ENCODE measurements around the gene SLC6A16. TPM values are rescaled to one million over a fixed set of nuclear protein-coding genes. Genes with fewer than 3 reads are reported as not detected.
"Not testable (repeated sequence)": the region's sequence is repeated elsewhere in the genome, so short reads cannot be mapped to it uniquely, and the experiment has no call there.

Gene SLC6A16
- total RNA-seq, 1 experiment from 2014 or later: 5.0 TPM

GRCh38 chr19:49271080-49271753 is 53.8 kb downstream of the SLC6A16 start:
- no peak overlapping the region for H3K9ac ChIP-seq (ENCODE audit: low read length)
- H3K4me3 ChIP-seq (replicated peaks in 1 of 2; ENCODE audit: low read depth in 1 of 2, low read length in 2 of 2): no peak overlapping the region
- H3K79me2 ChIP-seq (ENCODE audit: insufficient read depth, low read length): no peaks in the 10 kb centered on the region
- no peak for TF ChIP-seq EGR1 (IDR thresholded peaks at IDR 0.05; ENCODE audit: low read depth)
- TF ChIP-seq RAD21 (IDR thresholded peaks at IDR 0.05; ENCODE audit: low read depth): no peak
- no peak for TF ChIP-seq SIN3A (IDR thresholded peaks at IDR 0.05; ENCODE audit: low read depth)
- TF ChIP-seq YY1 (IDR thresholded peaks at IDR 0.05; ENCODE audit: extremely low read depth, insufficient replicate concordance, low read depth, low read length): no peak
- TF ChIP-seq MAX (IDR thresholded peaks at IDR 0.05): no peak
- TF ChIP-seq SRF (IDR thresholded peaks at IDR 0.05; ENCODE audit: low read depth): no peak
- ATAC-seq: peak; percentile 54; the same call in 1 of the 2 replicates
- peak overlapping the region; percentile 2; the same call in 1 of the 2 replicates for H3K4me2 ChIP-seq (ENCODE audit: low read length)
- peak overlapping the region; percentile 83; the same call in 1 of the 2 replicates for H3K27ac ChIP-seq (ENCODE audit: low read depth, low read length)
- H2AFZ ChIP-seq (ENCODE audit: low read depth, low read length, poor library complexity, severe bottlenecking): no peak overlapping the region
- ChIA-PET CTCF (interaction anchor here (1.2 kb wide), 1 partner anchor 30 kb away, joined by 4 read pairs; no protein-coding TSS in a partner anchor), RAD21 (ENCODE audit: low non-redundant PET in 1 of 2, low total read pairs in 2 of 2, uncharacterized antibody in 2 of 2, unreplicated experiment in 2 of 2) (no interaction called here), POLR2A (no interaction called here)
- DNase-seq (ENCODE audit: low read depth, low spot score): no peak
- no peaks in the 10 kb centered on the region for H3K27me3 ChIP-seq (ENCODE audit: insufficient read depth, low read length)
- BruUV-seq (replicated peaks): no TSS peak
- no peaks in the 10 kb centered on the region for H3K9me2 ChIP-seq (ENCODE audit: insufficient read depth)
- H4K20me1 ChIP-seq (ENCODE audit: insufficient read depth): no peaks in the 10 kb centered on the region
- H3K9me3 ChIP-seq (ENCODE audit: control insufficient read depth in 1 of 2, insufficient read depth in 1 of 2, low read depth in 1 of 2, low read length in 2 of 2): peaks cover 4 to 16% of the 10 kb centered on the region in 2 experiments; a peak in 1 of 4 replicates
- peaks cover 18 to 21% of the 10 kb centered on the region in 2 experiments for H3K4me1 ChIP-seq (ENCODE audit: control insufficient read depth in 1 of 2, insufficient read depth in 2 of 2, low read length in 2 of 2)
- intact Hi-C loops (cut with micrococcal nuclease): loop anchor here (5.0 kb wide), 1 partner anchor 56 kb away; the partner anchor contains the start of gene SLC6A16
- H3K36me3 ChIP-seq (ENCODE audit: control insufficient read depth in 1 of 2, insufficient read depth in 2 of 2, low read length in 2 of 2): no peaks in the 10 kb centered on the region

- BruUV-seq (replicated peaks); POLR2A ChIA-PET; H3K4me1 ChIP-seq (ENCODE audit: control insufficient read depth in 1 of 2, insufficient read depth in 2 of 2, low read length in 2 of 2); H3K9me2 ChIP-seq (ENCODE audit: insufficient read depth); H3K4me3 ChIP-seq (replicated peaks in 1 of 2; ENCODE audit: low read depth in 1 of 2, low read length in 2 of 2); H3K4me2 ChIP-seq (ENCODE audit: low read length); H3K27me3 ChIP-seq (ENCODE audit: insufficient read depth, low read length); H3K9ac ChIP-seq (ENCODE audit: low read length); H3K79me2 ChIP-seq (ENCODE audit: insufficient read depth, low read length); H2AFZ ChIP-seq (ENCODE audit: low read depth, low read length, poor library complexity, severe bottlenecking); H3K27ac ChIP-seq (ENCODE audit: low read depth, low read length); H4K20me1 ChIP-seq (ENCODE audit: insufficient read depth); intact Hi-C loops (cut with micrococcal nuclease); H3K36me3 ChIP-seq (ENCODE audit: control insufficient read depth in 1 of 2, insufficient read depth in 2 of 2, low read length in 2 of 2); RAD21 ChIA-PET (ENCODE audit: low non-redundant PET in 1 of 2, low total read pairs in 2 of 2, uncharacterized antibody in 2 of 2, unreplicated experiment in 2 of 2): not testable (repeated sequence)
- DNase-seq (ENCODE audit: low read depth, low spot score) (peak; percentile 40), ATAC-seq (peak; percentile 38; the same call in 1 of the 2 replicates)
- peaks cover 4 to 16% of the 10 kb centered on the region in 2 experiments; a peak in 2 of 4 replicates for H3K9me3 ChIP-seq (ENCODE audit: control insufficient read depth in 1 of 2, insufficient read depth in 1 of 2, low read depth in 1 of 2, low read length in 2 of 2)
- CTCF ChIA-PET: interaction anchor here (1.3 kb wide), 1 partner anchor 374 kb away, joined by 6 read pairs; no protein-coding TSS in a partner anchor
- TF ChIP-seq RAD21 (IDR thresholded peaks at IDR 0.05; ENCODE audit: low read depth) (peak; percentile 70), CBX3 (IDR thresholded peaks at IDR 0.05; ENCODE audit: low read depth) (peak; percentile 97), CTCF (IDR thresholded peaks at IDR 0.05 in 2 of 3, conservative IDR thresholded peaks at IDR 0.05 in 1 of 3; ENCODE audit: borderline replicate concordance in 1 of 3, insufficient read depth in 1 of 3, low read depth in 2 of 3, low read length in 2 of 3) (peak; percentile 50 to 63 (median 55); a peak in 5 of 6 replicates), EGR1 (IDR thresholded peaks at IDR 0.05; ENCODE audit: low read depth) (0 out of 2 replicates have a peak, but pooled peaks have one; percentile 15)
Measured at GRCh38 chr19:49266409-49266808, 58.6 kb downstream of the SLC6A16 start.

Measured in HCT116 (cell line).